Endothelial cell (in vitro differentiated cells): ENCODE measurements around the gene MYPN. TPM values are rescaled to one million over a fixed set of nuclear protein-coding genes. Genes with fewer than 3 reads are reported as not detected.
"Not testable (repeated sequence)": the region's sequence is repeated elsewhere in the genome, so short reads cannot be mapped to it uniquely, and the experiment has no call there.

Experiments
- DNase-seq: peaks from one replicate; pipeline ENCODE4 v3.0.0; 2021; ENCODE audit warnings: low spot score
- H3K27ac Mint-ChIP-seq: one replicate; pipeline ENCODE4 v1.8.0; 2021; ENCODE audit warnings: mixed read lengths, inconsistent platforms; ENCODE audit not compliant: unreplicated experiment
- H3K27me3 Mint-ChIP-seq: one replicate; pipeline ENCODE4 v1.8.0; 2021; ENCODE audit warnings: mild to moderate bottlenecking, moderate library complexity, mixed read lengths, inconsistent platforms; ENCODE audit not compliant: unreplicated experiment
- H3K36me3 Mint-ChIP-seq: one replicate; pipeline ENCODE4 v1.8.0; 2021; ENCODE audit warnings: mild to moderate bottlenecking, low read depth, mixed read lengths, inconsistent platforms; ENCODE audit not compliant: unreplicated experiment
- H3K4me1 Mint-ChIP-seq: one replicate; pipeline ENCODE4 v1.8.0; 2021; ENCODE audit warnings: mild to moderate bottlenecking, mixed read lengths, inconsistent platforms; ENCODE audit not compliant: unreplicated experiment
- H3K4me3 Mint-ChIP-seq: one replicate; pipeline ENCODE4 v1.8.0; 2021; ENCODE audit warnings: mild to moderate bottlenecking, mixed read lengths, inconsistent platforms; ENCODE audit not compliant: unreplicated experiment
- H3K9me3 Mint-ChIP-seq: one replicate; pipeline ENCODE4 v1.8.0; 2021; ENCODE audit warnings: mixed read lengths, inconsistent platforms; ENCODE audit not compliant: unreplicated experiment
- total RNA-seq: library from RNA; stranded (reverse); fragmentation: NEBNext Ultra II Directional; extraction: Animal tissue kit (Norgen Biotek cat#: 25700); gene quantifications from one replicate; pipeline ENCODE4 v1.2.1, GENCODE V29; 2021; ENCODE audit not compliant: unreplicated experiment
- TF ChIP-seq, protein P1 (sequence below): fragments of 200-600 bp; sonication (generic); IDR thresholded peaks from one replicate; pipeline ENCODE4 v1.5.0; 2021; ENCODE audit warnings: antibody characterized with exemption; ENCODE audit not compliant: unreplicated experiment

MYPN gene
- total RNA-seq, 1 donor from 2014 or later = not detected

DNA sequence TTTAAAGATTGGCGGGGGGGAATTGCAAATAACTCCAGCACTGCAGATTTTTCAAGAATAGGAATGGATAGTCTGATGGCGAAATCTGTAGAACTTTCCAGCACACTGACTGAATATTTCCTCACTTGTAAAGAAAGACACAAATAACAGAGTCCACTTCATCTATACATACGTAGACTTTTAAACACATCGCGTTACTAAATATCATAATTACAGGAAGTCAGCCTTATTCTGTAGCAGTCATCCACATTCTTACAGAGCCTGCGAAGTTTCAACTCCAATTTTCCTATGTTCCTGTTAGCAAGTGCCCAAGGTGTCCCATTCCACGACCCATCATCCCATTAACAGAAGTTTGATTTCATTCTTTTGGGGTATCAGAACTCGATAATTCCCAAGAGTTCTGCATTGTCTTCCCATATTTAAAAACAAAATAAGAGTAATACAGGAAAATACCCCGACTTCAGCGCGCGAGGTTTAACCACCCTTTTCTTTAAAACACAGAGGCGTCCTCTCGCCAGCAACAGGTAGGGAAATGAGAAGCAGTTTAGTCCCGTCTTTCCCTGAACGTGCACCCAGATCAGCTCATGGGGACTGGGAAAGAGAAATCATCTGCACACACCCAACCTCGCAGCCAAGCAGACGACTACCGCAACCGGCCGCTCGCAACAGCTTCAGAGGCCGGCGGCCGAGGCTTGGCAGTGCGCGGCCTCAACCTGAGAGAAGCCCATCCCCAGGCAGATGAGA lies 35.1 kb upstream of the MYPN start:
- Mint-ChIP-seq H3K4me3 (peak overlapping the region; percentile 99), H3K36me3 (peaks cover 6% of the 10 kb centered on the region), H3K27ac (peak overlapping the region; percentile 95), H3K9me3 (no peaks in the 10 kb centered on the region), H3K4me1 (peaks cover 24% of the 10 kb centered on the region), H3K27me3 (peaks cover 7% of the 10 kb centered on the region)
- TF ChIP-seq, protein P1, sequence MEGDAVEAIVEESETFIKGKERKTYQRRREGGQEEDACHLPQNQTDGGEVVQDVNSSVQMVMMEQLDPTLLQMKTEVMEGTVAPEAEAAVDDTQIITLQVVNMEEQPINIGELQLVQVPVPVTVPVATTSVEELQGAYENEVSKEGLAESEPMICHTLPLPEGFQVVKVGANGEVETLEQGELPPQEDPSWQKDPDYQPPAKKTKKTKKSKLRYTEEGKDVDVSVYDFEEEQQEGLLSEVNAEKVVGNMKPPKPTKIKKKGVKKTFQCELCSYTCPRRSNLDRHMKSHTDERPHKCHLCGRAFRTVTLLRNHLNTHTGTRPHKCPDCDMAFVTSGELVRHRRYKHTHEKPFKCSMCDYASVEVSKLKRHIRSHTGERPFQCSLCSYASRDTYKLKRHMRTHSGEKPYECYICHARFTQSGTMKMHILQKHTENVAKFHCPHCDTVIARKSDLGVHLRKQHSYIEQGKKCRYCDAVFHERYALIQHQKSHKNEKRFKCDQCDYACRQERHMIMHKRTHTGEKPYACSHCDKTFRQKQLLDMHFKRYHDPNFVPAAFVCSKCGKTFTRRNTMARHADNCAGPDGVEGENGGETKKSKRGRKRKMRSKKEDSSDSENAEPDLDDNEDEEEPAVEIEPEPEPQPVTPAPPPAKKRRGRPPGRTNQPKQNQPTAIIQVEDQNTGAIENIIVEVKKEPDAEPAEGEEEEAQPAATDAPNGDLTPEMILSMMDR = no peak
- DNase-seq = no peak

DNA sequence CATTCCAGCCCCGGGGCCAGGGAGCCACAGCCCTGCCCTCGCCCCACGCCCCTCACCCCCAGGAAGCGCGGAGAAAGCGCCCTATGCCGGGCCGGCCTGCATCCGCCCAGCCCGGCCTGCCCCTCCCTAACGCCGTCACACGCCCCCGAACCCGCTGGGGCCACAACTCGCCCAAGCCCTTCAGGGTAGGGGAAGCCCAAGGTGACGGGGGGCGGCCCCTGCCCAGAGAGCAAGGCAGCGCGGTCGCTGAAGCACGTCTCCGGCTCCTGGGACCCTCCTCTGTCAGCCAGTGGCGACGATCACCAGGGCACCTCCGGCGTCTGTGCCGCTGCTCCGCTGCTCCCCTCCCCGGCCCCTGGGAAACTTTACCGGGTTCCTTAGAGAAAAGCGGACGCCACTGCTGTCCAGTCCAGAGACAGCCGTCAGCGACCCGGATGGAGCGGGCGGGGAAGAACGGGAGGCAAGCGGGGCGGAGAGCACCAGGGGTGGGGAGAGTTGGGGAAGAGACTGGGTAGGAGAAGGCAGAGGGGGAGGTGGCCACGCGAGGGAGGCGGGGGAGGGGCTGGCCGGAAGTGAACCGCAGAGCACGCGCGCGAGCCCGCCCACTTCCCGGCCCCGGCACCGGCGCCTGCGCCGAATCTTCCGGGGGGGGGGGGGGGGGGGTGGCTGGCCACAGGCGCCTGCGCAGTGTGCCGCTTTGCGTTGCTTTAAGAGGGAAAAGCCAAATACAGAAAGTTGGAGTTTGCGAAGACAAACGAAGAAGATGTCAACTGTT lies 34.3 kb upstream of the MYPN start, which contains the start of gene HERC4:
HERC4 (minus strand) TSS at position 509 of the 775 bp plus-strand sequence. CDS start 2,175 bp downstream, outside the sequence.
- TF ChIP-seq, protein P1 = no peak

DNA sequence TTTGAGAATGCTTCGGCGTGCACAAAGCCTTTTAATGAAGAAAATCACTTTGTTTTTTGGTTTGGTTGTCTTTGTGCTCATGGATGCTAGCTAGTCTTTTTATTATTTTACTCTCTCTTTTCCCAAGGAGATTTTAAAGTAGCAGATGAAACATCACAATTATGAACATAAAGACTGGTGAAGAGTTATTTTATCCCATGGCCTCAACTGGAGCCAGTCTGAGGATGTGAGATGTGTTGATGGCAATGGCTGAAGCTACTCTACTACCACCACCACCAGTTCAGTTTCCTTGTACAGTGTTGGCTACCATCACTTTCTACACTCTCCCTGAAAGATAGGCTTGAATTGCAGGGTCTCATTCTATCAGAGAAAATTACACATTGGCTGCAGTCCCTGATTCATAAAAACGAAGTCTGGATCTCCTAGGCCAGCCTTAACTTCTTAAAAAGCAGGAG lies 33.7 kb upstream of the MYPN start:
- Mint-ChIP-seq H3K36me3 (peaks cover 6% of the 10 kb centered on the region), H3K9me3 (no peaks in the 10 kb centered on the region), H3K27me3 (peaks cover 7% of the 10 kb centered on the region), H3K27ac (no peak overlapping the region), H3K4me1 (peaks cover 24% of the 10 kb centered on the region), H3K4me3 (peak overlapping the region; percentile 51)
- no peak for DNase-seq
- TF ChIP-seq, protein P1 = no peak

More for the DNA sequence above, 34.3 kb upstream of the MYPN start, which contains the start of gene HERC4:
- H3K9me3 Mint-ChIP-seq = no peaks in the 10 kb centered on the region
- peak within 1 kb of the TSS; percentile 95 for H3K27ac Mint-ChIP-seq
- H3K4me1 Mint-ChIP-seq = peaks cover 24% of the 10 kb centered on the region
- peaks cover 6% of the 10 kb centered on the region for H3K36me3 Mint-ChIP-seq
- peak; percentile 90 for DNase-seq
- H3K27me3 Mint-ChIP-seq = peaks cover 7% of the 10 kb centered on the region
- H3K4me3 Mint-ChIP-seq = peak within 1 kb of the TSS; percentile 99

DNA sequence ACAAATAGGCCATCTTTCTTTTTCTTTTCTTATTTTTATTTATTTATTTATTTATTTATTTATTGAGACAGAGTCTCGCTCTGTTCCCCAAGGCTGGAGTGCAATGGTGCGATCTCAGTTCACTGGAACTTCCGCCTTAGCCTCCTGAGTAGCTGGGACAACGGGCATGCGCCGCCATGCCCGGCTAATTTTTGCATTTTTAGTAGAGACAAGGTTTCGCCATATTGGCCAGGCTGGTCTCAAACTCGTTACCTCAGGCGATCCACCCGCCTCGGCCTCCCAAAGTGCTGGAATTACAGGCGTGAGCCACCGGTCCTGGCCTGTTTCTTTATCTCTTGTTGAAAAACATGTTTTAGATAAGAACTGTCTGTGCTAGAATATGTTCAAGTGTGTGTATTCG lies 33.2 kb upstream of the MYPN start:
- not testable (repeated sequence) for H3K9me3 Mint-ChIP-seq, H3K4me3 Mint-ChIP-seq, H3K27ac Mint-ChIP-seq, DNase-seq, H3K27me3 Mint-ChIP-seq, H3K36me3 Mint-ChIP-seq
- H3K4me1 Mint-ChIP-seq = peaks cover 26% of the 10 kb centered on the region

DNA sequence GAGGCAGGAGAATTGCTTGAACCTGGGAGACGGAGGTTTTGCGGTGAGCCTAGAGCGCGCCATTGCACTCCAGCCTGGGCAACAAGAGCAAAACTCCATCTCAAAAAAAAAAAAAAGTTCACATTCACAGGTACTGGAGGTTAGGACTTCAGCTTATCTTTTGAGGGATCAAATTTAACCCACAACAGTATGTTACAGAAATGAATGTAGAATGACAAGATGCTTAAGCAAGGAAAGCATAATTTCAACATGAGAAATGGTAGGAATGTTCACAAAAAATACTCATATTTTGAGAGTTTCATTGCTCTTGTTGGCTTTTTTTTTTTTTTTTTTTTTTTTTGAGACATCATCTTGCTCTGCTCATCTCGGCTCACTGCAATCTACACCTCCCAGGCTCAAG lies 32.3 kb upstream of the MYPN start:
- Mint-ChIP-seq H3K27ac (no peak overlapping the region), H3K4me1 (peaks cover 19% of the 10 kb centered on the region), H3K36me3 (peaks cover 6% of the 10 kb centered on the region), H3K9me3 (no peaks in the 10 kb centered on the region), H3K27me3 (peaks cover 7% of the 10 kb centered on the region), H3K4me3 (no peak overlapping the region)
- DNase-seq = no peak
- TF ChIP-seq, protein P1 = no peak
